Neural crest cell (in vitro differentiated cells): ENCODE results near the gene PCDH20. TPM values are rescaled to one million over a fixed set of nuclear protein-coding genes. Genes with fewer than 3 reads are reported as not detected.

Experiments
- DNase-seq: peaks from one replicate; pipeline ENCODE4 v3.0.0; 2021; ENCODE audit warnings: low read depth, mixed read lengths, low spot score
- H3K27ac Mint-ChIP-seq: one replicate; pipeline ENCODE4 v1.8.0; 2021; ENCODE audit warnings: mild to moderate bottlenecking, mixed read lengths; ENCODE audit not compliant: unreplicated experiment
- H3K27me3 Mint-ChIP-seq: 2 replicates; pipeline ENCODE4 v1.8.0; 2021; ENCODE audit warnings: low read depth, mild to moderate bottlenecking, mixed read lengths
- H3K36me3 Mint-ChIP-seq: 2 replicates; pipeline ENCODE4 v1.8.0; 2021; ENCODE audit warnings: low read depth, mild to moderate bottlenecking, mixed read lengths
- H3K4me1 Mint-ChIP-seq: 2 replicates; pipeline ENCODE4 v1.8.0; 2021; ENCODE audit warnings: mixed read lengths
- H3K4me3 Mint-ChIP-seq: one replicate; pipeline ENCODE4 v1.8.0; 2021; ENCODE audit warnings: mild to moderate bottlenecking, mixed read lengths
- H3K9me3 Mint-ChIP-seq: 2 replicates; pipeline ENCODE4 v1.8.0; 2021; ENCODE audit warnings: mixed read lengths
- long read RNA-seq: library from polyadenylated mRNA; unstranded; transcript quantifications from one replicate; pipeline ENCODE4 v2.0.0, GENCODE V29; 2020
- total RNA-seq: library from RNA; stranded (reverse); gene quantifications from 2 replicates; pipeline ENCODE4 v1.2.1, GENCODE V29; 2021
- TF ChIP-seq, protein P1 (sequence below): fragments of 200-600 bp; sonication (generic); conservative IDR thresholded peaks from 2 replicates; pipeline ENCODE4 v1.5.0; 2021; ENCODE audit warnings: antibody characterized with exemption, mild to moderate bottlenecking

The PCDH20 gene, protein sequence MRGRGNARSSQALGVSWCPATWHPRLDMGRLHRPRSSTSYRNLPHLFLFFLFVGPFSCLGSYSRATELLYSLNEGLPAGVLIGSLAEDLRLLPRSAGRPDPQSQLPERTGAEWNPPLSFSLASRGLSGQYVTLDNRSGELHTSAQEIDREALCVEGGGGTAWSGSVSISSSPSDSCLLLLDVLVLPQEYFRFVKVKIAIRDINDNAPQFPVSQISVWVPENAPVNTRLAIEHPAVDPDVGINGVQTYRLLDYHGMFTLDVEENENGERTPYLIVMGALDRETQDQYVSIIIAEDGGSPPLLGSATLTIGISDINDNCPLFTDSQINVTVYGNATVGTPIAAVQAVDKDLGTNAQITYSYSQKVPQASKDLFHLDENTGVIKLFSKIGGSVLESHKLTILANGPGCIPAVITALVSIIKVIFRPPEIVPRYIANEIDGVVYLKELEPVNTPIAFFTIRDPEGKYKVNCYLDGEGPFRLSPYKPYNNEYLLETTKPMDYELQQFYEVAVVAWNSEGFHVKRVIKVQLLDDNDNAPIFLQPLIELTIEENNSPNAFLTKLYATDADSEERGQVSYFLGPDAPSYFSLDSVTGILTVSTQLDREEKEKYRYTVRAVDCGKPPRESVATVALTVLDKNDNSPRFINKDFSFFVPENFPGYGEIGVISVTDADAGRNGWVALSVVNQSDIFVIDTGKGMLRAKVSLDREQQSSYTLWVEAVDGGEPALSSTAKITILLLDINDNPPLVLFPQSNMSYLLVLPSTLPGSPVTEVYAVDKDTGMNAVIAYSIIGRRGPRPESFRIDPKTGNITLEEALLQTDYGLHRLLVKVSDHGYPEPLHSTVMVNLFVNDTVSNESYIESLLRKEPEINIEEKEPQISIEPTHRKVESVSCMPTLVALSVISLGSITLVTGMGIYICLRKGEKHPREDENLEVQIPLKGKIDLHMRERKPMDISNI
- total RNA-seq, result 0.16 and 0.18 TPM in 2 replicates
- long read RNA-seq, full-length matches to known transcripts, result 2 of 2 reads
- long read RNA-seq, partial matches to known transcripts, result 0 of 2 reads
- long read RNA-seq, other reads (novel, unspliced or antisense), result 0 of 2 reads

DNA sequence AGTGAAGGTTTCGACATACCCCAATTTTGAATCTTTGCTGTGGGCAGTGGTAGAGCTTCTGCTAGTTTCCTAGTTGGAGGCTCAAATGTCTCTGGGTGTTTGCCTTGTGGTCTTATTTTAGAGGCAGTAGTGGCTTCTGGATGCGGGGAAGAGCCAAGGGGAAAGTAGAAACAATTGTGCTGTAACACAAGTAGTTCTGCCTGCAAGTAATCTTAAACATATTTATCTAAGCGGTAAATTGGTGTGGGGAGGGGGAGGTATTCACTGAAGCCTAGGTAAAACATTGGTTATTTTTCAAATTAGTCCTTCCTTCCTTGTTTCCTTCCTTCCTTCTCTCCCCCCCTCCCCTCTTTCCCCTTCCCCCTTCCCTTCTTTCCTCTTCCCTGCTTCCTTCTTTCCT lies at the start of gene PCDH20:
PCDH20 (minus strand) TSS at position 101 of the 400 bp plus-strand sequence. CDS start 691 bp downstream, outside the sequence.
- no peak within 1 kb of the TSS for H3K27ac Mint-ChIP-seq
- DNase-seq, result no peak
- peak within 1 kb of the TSS; percentile 86 for H3K4me3 Mint-ChIP-seq
- TF ChIP-seq, protein P1, sequence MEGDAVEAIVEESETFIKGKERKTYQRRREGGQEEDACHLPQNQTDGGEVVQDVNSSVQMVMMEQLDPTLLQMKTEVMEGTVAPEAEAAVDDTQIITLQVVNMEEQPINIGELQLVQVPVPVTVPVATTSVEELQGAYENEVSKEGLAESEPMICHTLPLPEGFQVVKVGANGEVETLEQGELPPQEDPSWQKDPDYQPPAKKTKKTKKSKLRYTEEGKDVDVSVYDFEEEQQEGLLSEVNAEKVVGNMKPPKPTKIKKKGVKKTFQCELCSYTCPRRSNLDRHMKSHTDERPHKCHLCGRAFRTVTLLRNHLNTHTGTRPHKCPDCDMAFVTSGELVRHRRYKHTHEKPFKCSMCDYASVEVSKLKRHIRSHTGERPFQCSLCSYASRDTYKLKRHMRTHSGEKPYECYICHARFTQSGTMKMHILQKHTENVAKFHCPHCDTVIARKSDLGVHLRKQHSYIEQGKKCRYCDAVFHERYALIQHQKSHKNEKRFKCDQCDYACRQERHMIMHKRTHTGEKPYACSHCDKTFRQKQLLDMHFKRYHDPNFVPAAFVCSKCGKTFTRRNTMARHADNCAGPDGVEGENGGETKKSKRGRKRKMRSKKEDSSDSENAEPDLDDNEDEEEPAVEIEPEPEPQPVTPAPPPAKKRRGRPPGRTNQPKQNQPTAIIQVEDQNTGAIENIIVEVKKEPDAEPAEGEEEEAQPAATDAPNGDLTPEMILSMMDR, result no peak
- H3K4me1 Mint-ChIP-seq, result peaks cover 25% of the 10 kb centered on the region
- H3K36me3 Mint-ChIP-seq, result no peaks in the 10 kb centered on the region
- H3K9me3 Mint-ChIP-seq, result no peaks in the 10 kb centered on the region
- H3K27me3 Mint-ChIP-seq, result peaks cover 69% of the 10 kb centered on the region

- no peak for DNase-seq
- Mint-ChIP-seq H3K36me3 (no peaks in the 10 kb centered on the region), H3K4me3 (no peak overlapping the region), H3K27ac (no peak overlapping the region), H3K9me3 (no peaks in the 10 kb centered on the region), H3K27me3 (no peaks in the 10 kb centered on the region), H3K4me1 (no peaks in the 10 kb centered on the region)
- TF ChIP-seq, protein P1, result no peak
Observed at GRCh38 chr13:61463024-61463423, 47.4 kb upstream of the PCDH20 start.

DNA sequence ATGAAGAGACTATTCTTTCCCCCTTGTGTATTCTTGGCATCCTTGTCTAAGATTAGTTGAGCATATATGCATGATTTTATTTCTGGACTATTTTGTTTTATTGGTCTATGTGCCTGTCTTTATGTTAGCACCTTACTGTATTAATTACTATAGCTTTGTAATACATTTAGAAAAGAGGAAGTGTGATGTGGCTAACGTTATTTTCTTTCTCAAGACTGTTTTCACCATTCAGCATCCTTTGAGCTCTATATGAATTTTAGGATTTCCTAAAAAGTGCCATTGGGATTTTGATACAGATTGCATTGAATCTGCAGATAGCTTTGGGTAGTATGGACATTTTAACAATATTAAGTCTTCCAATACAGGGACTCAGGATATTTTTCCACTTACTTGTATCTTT lies 37.5 kb upstream of the PCDH20 start:
- Mint-ChIP-seq H3K4me3 (no peak overlapping the region), H3K27me3 (no peaks in the 10 kb centered on the region), H3K9me3 (peaks cover 5% of the 10 kb centered on the region), H3K36me3 (no peaks in the 10 kb centered on the region), H3K27ac (no peak overlapping the region), H3K4me1 (no peaks in the 10 kb centered on the region)
- no peak for DNase-seq
- TF ChIP-seq, protein P1, result no peak

DNA sequence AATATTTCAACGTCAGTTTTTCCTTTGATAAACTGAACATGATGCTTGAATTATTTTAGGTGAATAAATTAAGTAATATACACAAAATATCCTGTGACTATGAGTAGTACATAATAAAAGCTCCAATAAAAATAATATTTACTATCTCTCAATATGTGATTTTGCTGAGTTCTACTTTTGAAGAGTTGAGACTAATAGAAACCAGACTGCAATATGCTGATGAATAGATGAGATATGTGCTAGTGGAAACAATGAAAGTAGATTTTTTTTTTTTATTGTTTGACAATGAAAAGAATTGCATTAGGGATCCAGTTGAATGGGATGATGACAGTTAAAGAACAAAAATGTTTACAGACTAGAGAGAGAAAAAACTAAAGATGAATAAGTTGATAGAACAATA lies 16.4 kb upstream of the PCDH20 start:
- TF ChIP-seq, protein P1, result no peak
- Mint-ChIP-seq H3K9me3 (no peaks in the 10 kb centered on the region), H3K4me1 (no peaks in the 10 kb centered on the region), H3K27me3 (no peaks in the 10 kb centered on the region), H3K4me3 (no peak overlapping the region), H3K36me3 (no peaks in the 10 kb centered on the region), H3K27ac (no peak overlapping the region)
- DNase-seq, result no peak

- Mint-ChIP-seq H3K27ac (no peak overlapping the region), H3K9me3 (no peaks in the 10 kb centered on the region), H3K27me3 (no peaks in the 10 kb centered on the region), H3K4me3 (no peak overlapping the region), H3K36me3 (no peaks in the 10 kb centered on the region), H3K4me1 (no peaks in the 10 kb centered on the region)
- TF ChIP-seq, protein P1, result no peak
- DNase-seq, result no peak
Observed at GRCh38 chr13:61423915-61424314, 8.3 kb upstream of the PCDH20 start.
